Measurements from ENCODE around the gene SORCS1. TPM values are rescaled to one million over a fixed set of nuclear protein-coding genes. Genes with fewer than 3 reads are reported as not detected.

Gene SORCS1
- total RNA-seq, 4 donors from 2014 or later = 0.40 to 5.1 (median 2.5) TPM

- WGBS, 2 donors (ENCODE audit: low coverage in 1 of 2) = 0 to 46% methylated on average over 1 to 2 of the region's 2 CpGs
- H3K36me3 ChIP-seq = no peaks in the 10 kb centered on the region
- in situ Hi-C loops (cut with MboI; ENCODE audit: low pct_ligation_motif_present in 1 of 4, low pct_unique_long_range_greater_than_20kb in 1 of 4, low sequenced_read_pairs in 3 of 4) = no loop called here
- no peak for DNase-seq
- intact Hi-C loops (cut with DNase I; ENCODE audit: low total_unique reads) = no loop called here
- H3K4me1 ChIP-seq = no peaks in the 10 kb centered on the region
- TF ChIP-seq POLR2AphosphoS5 (IDR thresholded peaks at IDR 0.05) (no peak), CTCF (IDR thresholded peaks at IDR 0.05) (no peak), EP300 (IDR thresholded peaks at IDR 0.05; ENCODE audit: low read depth) (no peak), POLR2A (IDR thresholded peaks at IDR 0.05) (no peak)
- H3K4me3 ChIP-seq = no peak overlapping the region
- no peaks in the 10 kb centered on the region for H3K9me3 ChIP-seq
- no peaks in the 10 kb centered on the region for H3K27me3 ChIP-seq
- no peak overlapping the region for H3K27ac ChIP-seq
These were observed 393.4 kb downstream of the SORCS1 start for GRCh38 chr10:106771154-106771553.

- Histone ChIP-seq H3K27me3 (no peaks in the 10 kb centered on the region), H3K27ac (no peak overlapping the region), H3K9me3 (no peaks in the 10 kb centered on the region), H3K4me3 (no peak overlapping the region), H3K4me1 (no peaks in the 10 kb centered on the region), H3K36me3 (no peaks in the 10 kb centered on the region)
- intact Hi-C loops (cut with DNase I; ENCODE audit: low total_unique reads) (no loop called here), in situ Hi-C loops (cut with MboI; ENCODE audit: low pct_ligation_motif_present in 1 of 4, low pct_unique_long_range_greater_than_20kb in 1 of 4, low sequenced_read_pairs in 3 of 4) (no loop called here)
- no peak for DNase-seq
- TF ChIP-seq EP300 (IDR thresholded peaks at IDR 0.05; ENCODE audit: low read depth) = no peak
- no peak for TF ChIP-seq POLR2AphosphoS5 (IDR thresholded peaks at IDR 0.05)
- TF ChIP-seq POLR2A (IDR thresholded peaks at IDR 0.05) = no peak
- no peak for TF ChIP-seq CTCF (IDR thresholded peaks at IDR 0.05)
These were observed 396.3 kb downstream of the SORCS1 start for GRCh38 chr10:106768204-106768603.

- intact Hi-C loops (cut with DNase I; ENCODE audit: low total_unique reads) (no loop called here), in situ Hi-C loops (cut with MboI; ENCODE audit: low pct_ligation_motif_present in 1 of 4, low pct_unique_long_range_greater_than_20kb in 1 of 4, low sequenced_read_pairs in 3 of 4) (no loop called here)
- WGBS, 2 donors (ENCODE audit: low coverage in 1 of 2) = 83 to 85% methylated on average over 7 of the region's 7 CpGs
- Histone ChIP-seq H3K36me3 (no peaks in the 10 kb centered on the region), H3K4me3 (no peak overlapping the region), H3K9me3 (no peaks in the 10 kb centered on the region), H3K27me3 (no peaks in the 10 kb centered on the region), H3K4me1 (no peaks in the 10 kb centered on the region), H3K27ac (no peak overlapping the region)
- TF ChIP-seq CTCF (IDR thresholded peaks at IDR 0.05) (no peak), POLR2AphosphoS5 (IDR thresholded peaks at IDR 0.05) (no peak), EP300 (IDR thresholded peaks at IDR 0.05; ENCODE audit: low read depth) (no peak), POLR2A (IDR thresholded peaks at IDR 0.05) (no peak)
- DNase-seq = no peak
These were observed 398.6 kb downstream of the SORCS1 start for GRCh38 chr10:106765928-106766327.

GRCh38 chr10:106765241-106765754, 399.2 kb downstream of the SORCS1 start:
- intact Hi-C loops (cut with DNase I; ENCODE audit: low total_unique reads) (no loop called here), in situ Hi-C loops (cut with MboI; ENCODE audit: low pct_ligation_motif_present in 1 of 4, low pct_unique_long_range_greater_than_20kb in 1 of 4, low sequenced_read_pairs in 3 of 4) (no loop called here)
- Histone ChIP-seq H3K4me3 (no peak overlapping the region), H3K4me1 (no peaks in the 10 kb centered on the region), H3K36me3 (no peaks in the 10 kb centered on the region), H3K27ac (no peak overlapping the region), H3K9me3 (no peaks in the 10 kb centered on the region), H3K27me3 (no peaks in the 10 kb centered on the region)
- no peak for TF ChIP-seq CTCF (IDR thresholded peaks at IDR 0.05)
- TF ChIP-seq POLR2AphosphoS5 (IDR thresholded peaks at IDR 0.05) = no peak
- no peak for DNase-seq
- 91% methylated on average over 1 of the region's 1 CpG; no CpG with 5 or more reads in 1 of the 2 donors for WGBS, 2 donors (ENCODE audit: low coverage in 1 of 2)
